NCI-H82 (cell line): ENCODE results near the gene PDHX.
"Not testable (repeated sequence)": the region's sequence is repeated elsewhere in the genome, so short reads cannot be mapped to it uniquely, and the experiment has no call there.

Source experiments
- DNase-seq: peaks from one replicate; lab custom pipeline; 2025; lab: John Stamatoyannopoulos, UW

PDHX gene

GRCh38 chr11:34916015-34916842, at the start of gene PDHX, which contains the start of gene APIP:
Gene PDHX, plus strand, starts transcription at chr11:34916618. Its CDS starts 38 bp downstream, at chr11:34916656.
Gene APIP, minus strand, starts transcription at chr11:34916379. Its CDS starts 95 bp downstream, at chr11:34916284.
- DNase-seq = peak; percentile 99

GRCh38 chr11:34869425-34869824, 47.0 kb upstream of the PDHX start:
- peak; percentile 6 for DNase-seq

GRCh38 chr11:34870548-34871196, 45.7 kb upstream of the PDHX start:
- DNase-seq = no peak

GRCh38 chr11:34874202-34874601, 42.2 kb upstream of the PDHX start:
- DNase-seq = no peak

- no peak for DNase-seq
Measured at GRCh38 chr11:34877375-34877975, 38.9 kb upstream of the PDHX start.

- no peak for DNase-seq
Measured at GRCh38 chr11:34881900-34882299, 34.5 kb upstream of the PDHX start.

- DNase-seq = no peak
Measured at GRCh38 chr11:34886609-34887008, 29.8 kb upstream of the PDHX start.

- no peak for DNase-seq
Measured at GRCh38 chr11:34887260-34887659, 29.2 kb upstream of the PDHX start.

- DNase-seq = no peak
Measured at GRCh38 chr11:34890089-34890488, 26.3 kb upstream of the PDHX start.

- peak; percentile 40 for DNase-seq
Measured at GRCh38 chr11:34890812-34891211, 25.6 kb upstream of the PDHX start.

GRCh38 chr11:34891611-34892010, 24.8 kb upstream of the PDHX start:
- DNase-seq = no peak

GRCh38 chr11:34893416-34893815, 23.0 kb upstream of the PDHX start:
- DNase-seq = peak; percentile 41

GRCh38 chr11:34896191-34896590, 20.2 kb upstream of the PDHX start:
- DNase-seq = not testable (repeated sequence)

- peak; percentile 11 for DNase-seq
Measured at GRCh38 chr11:34897171-34897870, 19.1 kb upstream of the PDHX start.

- no peak for DNase-seq
Measured at GRCh38 chr11:34898474-34898873, 17.9 kb upstream of the PDHX start.

GRCh38 chr11:34899633-34900016, 16.8 kb upstream of the PDHX start:
- no peak for DNase-seq

- peak; percentile 47 for DNase-seq
Measured at GRCh38 chr11:34904421-34904955, 11.9 kb upstream of the PDHX start.

- DNase-seq = peak; percentile 7
Measured at GRCh38 chr11:34905666-34906065, 10.8 kb upstream of the PDHX start.

- DNase-seq = no peak
Measured at GRCh38 chr11:34907934-34908593, 8.4 kb upstream of the PDHX start.

GRCh38 chr11:34909415-34909814, 7.0 kb upstream of the PDHX start:
- no peak for DNase-seq

GRCh38 chr11:34909955-34910354, 6.5 kb upstream of the PDHX start:
- no peak for DNase-seq
